Measurements from ENCODE around the gene HDDC3.

The HDDC3 gene, protein sequence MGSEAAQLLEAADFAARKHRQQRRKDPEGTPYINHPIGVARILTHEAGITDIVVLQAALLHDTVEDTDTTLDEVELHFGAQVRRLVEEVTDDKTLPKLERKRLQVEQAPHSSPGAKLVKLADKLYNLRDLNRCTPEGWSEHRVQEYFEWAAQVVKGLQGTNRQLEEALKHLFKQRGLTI

GRCh38 chr15:90931828-90932659 is at the start of gene HDDC3:
Gene HDDC3 (minus strand): TSS chr15:90932549. CDS start chr15:90932540, 9 bp downstream.
- peak; percentile 92 for DNase-seq

DNA sequence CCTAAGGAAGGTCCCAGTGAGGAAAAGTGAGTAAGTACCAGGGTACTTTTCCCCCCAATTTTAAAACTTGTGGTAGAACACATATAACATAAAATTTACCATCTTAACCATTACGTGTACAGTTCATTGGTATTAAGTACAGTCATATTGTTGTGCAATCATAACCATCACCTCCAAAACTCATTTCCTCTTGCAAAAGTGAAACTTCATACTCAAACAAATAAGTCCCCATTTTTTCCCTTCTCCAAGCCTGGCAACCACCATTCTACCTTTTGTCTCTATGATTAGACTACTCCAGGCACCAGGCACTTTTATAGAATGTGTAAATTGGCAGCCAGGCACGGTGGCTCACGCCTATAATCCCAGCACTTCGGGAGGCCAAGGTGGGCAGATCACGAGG is 49.8 kb upstream of the HDDC3 start:
- DNase-seq = no peak

- no peak for DNase-seq
These were observed 49.3 kb upstream of the HDDC3 start for GRCh38 chr15:90981681-90982080.

- DNase-seq = no peak
These were observed 47.2 kb upstream of the HDDC3 start for GRCh38 chr15:90979582-90979981.

- no peak for DNase-seq
These were observed 41.9 kb upstream of the HDDC3 start for GRCh38 chr15:90974216-90974615.

DNA sequence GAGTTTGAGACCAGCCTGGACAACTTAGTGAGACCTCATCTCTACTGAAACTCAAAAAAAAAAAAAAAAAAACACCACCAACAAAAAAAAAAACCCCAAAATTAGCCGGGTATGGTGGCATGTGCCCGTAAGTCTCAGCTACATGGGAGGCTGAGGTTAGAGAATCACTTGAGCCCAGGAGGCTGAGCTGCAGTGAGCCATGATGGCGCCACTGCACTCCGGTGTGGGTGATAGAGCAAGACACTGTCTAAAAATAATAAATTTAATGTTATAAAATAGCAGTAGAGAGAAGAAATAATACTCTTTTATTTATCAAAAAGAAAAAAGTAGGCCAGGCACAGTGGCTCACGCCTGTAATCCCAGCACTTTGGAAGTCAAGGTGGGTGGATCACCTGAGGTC is 39.8 kb upstream of the HDDC3 start:
- DNase-seq = no peak

DNA sequence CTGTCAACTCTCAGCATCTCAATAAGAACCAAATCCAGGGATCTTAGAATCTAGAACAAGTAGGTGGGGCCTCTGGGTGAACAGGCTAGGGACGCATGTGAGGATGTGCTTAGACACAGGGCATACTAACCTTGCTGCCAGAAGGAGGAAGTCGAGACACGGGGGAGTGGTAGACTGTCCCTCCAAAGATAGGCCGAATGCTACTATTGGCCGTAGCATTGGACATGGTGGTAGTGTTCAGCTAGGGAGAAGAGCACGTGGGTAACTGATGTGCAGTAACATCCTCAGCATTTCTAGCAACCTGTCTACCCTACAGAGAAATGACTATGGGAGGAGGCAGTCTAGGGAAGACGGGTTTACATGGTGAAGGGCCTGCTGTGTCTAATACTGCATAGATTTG is 37.9 kb upstream of the HDDC3 start:
- no peak for DNase-seq

GRCh38 chr15:90968434-90968833 is 36.1 kb upstream of the HDDC3 start:
- no peak for DNase-seq

GRCh38 chr15:90967206-90967605 is 34.9 kb upstream of the HDDC3 start:
- DNase-seq = no peak

- no peak for DNase-seq
These were observed 33.9 kb upstream of the HDDC3 start for GRCh38 chr15:90966262-90966661.

- no peak for DNase-seq
These were observed 29.7 kb upstream of the HDDC3 start for GRCh38 chr15:90962021-90962420.

DNA sequence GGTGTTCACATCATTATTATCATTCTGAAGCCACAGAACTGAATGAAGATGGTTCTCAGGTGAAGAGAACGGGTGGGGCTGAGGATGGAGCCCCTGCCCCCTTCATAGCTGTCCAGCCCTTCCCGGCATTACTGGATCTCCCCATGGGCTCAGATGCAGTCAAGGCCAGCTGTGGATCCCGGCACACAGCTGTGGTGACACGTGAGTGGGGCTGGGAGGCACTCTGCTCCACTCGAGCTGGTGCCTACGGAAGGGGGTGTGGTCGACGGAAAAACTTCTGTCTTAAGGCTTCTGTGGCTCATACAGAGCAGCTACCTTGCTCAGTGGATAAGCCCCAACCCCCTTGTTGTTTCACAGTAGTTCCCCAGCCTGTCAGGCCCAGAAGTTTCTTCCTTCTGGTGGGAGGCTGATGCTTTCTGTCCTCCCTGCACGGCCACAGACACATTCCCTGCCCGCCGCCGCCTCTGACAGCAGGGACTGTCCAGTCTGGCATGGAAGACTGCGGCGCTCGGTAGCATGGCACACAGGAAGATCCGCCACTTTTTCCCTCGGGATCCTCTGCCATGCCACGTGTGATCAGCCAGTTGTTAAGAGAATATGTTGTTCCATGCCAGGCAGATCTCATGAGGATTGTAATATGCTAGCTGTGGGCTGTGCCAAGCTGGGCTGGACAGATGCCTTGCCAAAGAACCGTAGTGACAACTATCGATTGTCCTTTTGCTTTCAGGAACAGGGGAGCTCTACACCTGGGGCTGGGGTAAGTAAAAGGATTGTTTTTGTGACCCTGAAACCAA is 28.1 kb upstream of the HDDC3 start:
- no peak for DNase-seq

GRCh38 chr15:90959894-90960293 is 27.5 kb upstream of the HDDC3 start:
- no peak for DNase-seq

DNA sequence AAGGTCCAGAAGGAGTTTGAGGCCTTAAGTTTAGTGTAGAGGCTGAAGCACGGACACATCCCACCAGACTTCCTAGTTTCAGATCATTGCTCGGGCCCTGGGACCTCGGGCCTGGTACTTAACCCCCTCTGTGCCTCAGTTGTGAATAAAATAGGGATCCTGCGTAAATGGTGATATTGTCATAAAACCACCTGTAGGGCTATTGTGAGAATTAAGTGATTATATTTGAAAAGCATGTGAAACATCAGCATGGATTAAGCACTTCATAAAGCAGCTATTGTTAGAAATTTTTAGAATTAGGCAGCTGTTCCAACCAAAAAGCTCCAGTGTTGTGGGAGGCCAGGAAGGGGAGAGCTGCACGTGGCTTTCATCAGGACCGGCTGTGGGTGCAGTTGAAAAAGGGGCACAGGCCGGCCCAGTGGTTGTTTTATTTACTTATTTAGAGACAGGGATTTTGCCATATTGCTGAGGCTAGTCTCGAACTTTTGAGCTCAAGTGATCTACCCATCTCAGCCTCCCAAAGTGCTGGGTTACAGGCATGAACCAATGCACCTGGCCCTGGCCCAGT is 26.8 kb upstream of the HDDC3 start:
- no peak for DNase-seq

GRCh38 chr15:90957791-90958190 is 25.4 kb upstream of the HDDC3 start:
- DNase-seq = no peak

GRCh38 chr15:90957031-90957790 is 24.9 kb upstream of the HDDC3 start:
- DNase-seq = no peak

GRCh38 chr15:90956274-90957030 is 24.1 kb upstream of the HDDC3 start:
- DNase-seq = peak; percentile 64

- no peak for DNase-seq
These were observed 23.4 kb upstream of the HDDC3 start for GRCh38 chr15:90955624-90956273.

- peak; percentile 98 for DNase-seq
These were observed 22.6 kb upstream of the HDDC3 start, which contains the start of gene RCCD1 for GRCh38 chr15:90954712-90955623. Gene RCCD1 (plus strand): TSS chr15:90954884. CDS start chr15:90956735, 1,851 bp downstream.
